ENCODE measurements around the gene SBF1.

SBF1 gene

DNA sequence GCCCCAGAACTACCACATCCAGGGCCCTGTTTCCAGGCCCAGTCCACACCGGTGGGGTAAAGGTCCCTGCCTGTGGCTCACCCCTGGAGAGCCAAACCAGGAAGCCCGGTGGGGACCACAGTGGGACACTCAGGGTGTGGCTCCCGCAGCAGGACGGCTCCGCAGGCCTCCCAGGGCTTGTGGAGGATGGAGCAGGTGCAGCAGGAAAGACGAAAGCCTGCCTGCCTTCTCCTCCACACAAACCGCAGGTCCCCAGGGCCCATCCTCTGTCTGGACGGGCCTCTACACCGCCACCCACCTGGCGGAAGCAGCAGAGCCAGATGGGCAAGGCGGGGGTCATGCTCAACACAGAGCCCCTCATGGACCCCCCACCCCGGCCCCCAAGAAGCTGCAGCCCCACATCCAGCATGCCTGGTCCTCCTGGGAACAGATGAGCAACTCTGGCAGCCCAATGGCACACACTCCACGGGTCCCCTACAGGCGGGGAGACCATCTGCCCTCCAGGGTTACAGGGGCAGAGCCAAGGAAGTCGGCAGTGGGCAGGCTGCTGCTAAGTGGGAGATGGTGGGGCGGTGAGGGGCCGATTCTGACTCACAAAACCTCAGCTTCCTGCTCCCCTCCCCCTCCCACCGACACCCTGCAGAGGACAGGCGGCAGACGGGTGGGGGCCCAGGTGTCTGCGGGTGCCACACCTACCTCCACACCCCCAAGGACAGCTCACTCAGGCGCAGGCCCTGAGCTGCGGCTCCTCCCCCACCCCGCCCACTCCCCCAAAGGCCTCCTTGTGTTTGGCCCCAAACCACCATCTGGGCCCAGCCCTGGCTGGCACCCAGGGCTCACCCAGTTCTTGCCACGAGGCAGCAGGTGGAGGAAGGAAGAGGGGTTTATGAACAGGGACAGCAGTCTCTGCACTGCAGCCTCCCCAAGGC, 5.2 kb downstream of the SBF1 start:
- DNase-seq: no peak

DNA sequence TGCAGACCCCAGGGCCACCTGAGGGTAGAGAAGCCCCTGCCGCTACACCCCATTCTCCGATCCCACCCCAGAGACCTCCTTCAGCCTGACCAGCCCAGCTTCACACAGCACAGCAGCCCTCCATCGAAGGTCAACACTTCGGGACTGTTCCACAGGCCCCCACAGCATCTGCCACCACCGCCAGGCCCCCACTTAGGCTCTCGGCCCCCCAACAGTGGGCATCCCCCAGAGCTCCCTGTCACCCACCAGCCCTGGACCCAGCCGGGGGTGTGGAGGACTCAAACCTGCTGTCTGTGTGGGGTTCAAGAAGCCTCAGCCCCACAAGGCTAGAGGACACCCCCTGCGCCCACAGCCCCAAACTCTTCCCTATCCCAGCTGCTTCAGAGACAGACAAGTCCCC, 6.2 kb downstream of the SBF1 start:
- DNase-seq: no peak

DNA sequence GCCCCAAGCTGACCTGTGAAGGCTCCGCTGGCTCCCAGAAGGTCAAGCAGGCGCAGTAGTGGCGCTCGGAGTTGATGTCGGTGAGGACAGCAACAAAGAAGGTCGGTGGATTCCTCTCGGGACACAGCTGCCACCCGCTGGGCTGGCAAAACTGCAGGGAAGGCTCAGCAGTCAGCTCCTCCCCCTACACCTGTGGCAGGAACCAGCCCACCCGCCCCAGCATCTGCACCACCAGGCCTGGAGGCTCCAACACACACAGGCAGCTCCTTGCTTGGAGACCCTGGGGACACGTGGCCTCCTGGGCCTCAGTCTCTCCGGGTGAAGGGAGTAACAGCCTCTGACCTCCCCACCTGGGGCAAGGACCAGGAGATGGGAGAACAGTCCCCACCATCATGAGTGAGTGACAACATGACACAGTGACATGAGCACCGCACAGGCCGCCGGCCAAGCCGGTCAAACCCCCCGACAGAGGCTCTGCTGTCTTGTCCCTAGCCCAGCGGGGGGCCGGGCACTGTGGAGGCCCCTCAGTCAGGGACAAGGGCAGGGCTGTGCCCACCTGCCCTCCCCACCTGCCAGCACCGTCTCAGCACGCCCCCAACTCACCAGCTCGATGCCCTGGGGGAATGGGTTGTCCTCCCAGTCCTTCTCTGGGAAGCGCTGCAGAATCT, 6.9 kb downstream of the SBF1 start:
- DNase-seq: no peak

DNA sequence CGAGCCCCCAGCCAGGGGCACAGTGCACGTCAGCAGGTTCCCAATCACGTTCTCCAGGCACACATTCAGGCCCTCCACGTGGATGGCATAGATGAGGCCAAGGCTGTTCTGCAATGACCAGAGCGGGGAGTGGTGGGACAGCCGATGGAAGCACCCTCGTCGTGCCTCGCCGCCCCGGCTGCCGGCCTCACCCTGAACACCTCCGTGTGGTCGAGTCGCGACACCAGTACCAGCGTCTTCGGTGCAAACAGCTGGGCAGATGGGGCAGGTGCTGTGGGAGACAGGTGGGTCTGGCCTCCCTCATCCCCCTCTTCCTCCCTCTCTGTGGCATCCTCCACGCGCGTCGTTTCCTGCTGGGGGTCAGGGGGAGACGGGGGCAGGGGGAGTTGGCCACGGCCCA, 7.5 kb downstream of the SBF1 start:
- no peak for DNase-seq

DNA sequence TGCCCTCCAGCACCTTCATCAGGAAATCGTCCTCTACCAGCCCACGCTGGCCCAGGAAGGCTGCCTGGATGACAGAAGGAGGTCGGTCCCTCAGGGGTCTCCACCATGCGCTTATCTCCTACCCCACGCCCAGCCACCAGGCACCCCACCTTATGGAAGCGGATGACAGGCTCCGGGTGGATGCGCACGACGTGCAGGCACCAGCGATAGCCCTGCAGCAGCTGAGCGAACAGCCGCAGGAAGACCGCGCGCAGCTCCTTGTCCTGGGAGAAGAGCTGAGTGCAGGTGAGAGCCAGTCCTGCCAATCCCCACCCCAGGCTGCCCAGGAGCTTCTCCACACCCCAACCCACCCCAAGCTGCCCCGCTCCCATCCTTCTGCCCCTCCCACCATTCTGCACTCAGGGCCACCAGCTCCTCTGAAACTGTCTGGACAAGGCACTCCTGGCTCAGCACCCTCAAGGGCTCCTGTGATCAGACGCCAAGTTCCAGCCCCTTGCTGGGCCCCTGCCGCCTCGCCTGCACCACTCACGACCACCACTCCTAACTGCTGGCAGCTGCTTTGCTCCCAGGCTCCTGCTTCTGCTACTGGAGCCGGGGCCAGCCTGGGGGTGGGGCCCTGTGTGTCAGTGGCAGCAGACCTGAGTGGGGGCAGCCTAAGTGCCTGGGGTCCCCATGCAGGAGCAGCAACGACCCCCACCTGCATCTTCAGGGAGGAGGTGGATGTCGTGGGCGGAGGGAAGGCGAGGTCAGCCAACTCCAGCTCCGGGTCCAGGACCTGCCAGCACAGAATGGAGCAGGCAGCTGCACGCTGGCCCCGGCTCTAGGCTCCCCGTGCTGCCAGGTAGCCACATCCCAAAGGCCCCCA, 9.5 kb downstream of the SBF1 start:
- DNase-seq: no peak

DNA sequence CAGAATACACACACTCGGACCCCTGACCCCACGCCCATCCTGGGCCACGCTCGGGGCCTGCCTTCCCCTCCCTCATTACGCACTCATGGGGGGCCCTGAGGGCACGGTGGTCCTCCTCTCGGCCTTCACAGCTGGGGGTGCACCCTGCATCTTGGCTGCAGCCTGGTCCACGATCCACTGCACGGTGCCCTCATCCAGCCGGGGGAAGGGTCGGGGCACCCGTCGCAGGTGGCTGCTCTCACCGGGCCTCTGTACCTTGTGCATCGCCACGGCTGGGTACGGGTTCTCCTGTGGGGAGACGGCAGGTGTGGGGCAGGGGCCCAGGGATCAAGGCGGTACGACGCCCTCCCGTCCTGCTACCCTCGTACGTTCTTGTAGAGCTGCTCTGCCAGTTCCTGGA, 10.4 kb downstream of the SBF1 start:
- no peak for DNase-seq

DNA sequence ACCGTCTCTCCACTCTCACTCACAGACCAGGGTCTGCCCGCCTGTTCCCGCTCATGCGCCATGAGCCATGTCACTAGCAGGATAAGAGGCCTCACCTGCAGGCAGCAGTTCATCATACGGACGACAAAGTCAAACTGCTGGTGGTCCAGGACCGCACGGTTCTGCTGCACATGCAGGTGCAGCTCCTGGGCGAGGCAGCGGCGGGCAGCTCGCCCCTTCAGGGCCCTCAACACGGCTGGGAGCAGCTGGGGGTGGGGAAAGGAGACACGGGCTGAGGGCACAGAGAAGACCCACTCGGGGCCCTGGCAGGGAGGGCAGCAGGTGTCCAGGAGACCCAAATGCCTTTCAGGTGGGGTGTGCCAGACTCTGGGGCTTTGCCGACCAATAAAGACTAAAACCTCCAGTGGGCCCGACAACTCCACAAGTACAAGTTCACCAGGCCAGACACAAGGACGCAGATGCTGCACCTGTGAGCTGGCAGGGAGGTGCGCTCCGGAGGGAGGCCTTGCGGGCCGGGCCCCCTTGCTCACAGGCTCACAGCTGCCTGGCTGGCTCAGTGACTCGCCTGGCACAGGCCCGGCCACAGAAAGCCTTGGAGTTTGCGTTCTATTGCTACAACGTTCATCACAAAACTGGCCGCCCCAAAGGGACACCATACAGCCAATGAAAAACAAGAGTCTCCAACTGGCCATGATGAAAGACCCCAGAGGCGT, 11.5 kb downstream of the SBF1 start:
- no peak for DNase-seq

DNA sequence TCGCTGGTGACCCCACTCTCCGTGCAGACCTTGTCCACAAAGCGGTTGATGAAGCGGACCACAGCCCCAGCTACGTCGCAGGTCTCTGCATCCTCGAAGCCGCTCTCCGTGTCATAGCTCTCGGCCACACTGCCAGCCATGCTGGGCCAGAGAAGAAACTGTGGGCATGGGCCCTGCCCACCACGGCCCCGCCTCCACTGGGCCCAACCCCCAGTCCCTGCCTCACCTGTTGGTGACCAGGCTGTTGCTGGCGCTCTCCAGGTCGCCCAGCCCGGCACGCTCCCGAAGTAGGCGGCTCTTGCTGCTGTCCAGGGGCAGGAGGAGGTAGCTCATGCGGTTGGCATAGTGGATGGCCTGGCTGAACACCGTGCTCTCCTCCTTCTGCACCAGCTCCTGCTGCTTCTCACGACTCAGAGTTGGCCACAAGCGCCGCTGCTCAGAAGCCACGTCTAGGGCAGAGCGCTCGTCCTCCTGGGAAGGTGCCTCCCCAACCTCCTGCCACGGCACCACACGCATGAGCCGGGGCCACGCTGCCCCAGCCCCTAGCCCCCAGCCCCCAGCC, 12.8 kb downstream of the SBF1 start:
- DNase-seq: no peak

DNA sequence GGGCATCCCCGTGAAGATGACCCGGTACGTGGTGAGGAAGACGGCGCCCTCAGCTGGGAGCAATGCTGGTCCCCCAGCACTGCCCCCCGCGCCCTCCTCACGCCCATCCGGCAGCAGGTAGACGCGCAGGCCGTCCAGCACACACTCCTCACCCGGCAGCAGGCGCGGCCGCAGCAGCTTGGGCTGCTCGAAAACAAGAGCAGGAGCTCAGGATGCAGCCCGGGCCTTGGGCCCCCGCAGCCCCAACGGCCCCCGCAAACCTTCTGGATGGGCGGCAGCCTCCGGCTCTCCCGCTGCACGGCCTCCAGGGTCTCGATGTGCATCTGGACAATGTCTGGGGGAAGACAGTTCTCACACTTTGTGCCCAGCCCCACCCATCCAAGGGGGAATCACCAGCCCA, 13.3 kb downstream of the SBF1 start:
- DNase-seq: no peak

DNA sequence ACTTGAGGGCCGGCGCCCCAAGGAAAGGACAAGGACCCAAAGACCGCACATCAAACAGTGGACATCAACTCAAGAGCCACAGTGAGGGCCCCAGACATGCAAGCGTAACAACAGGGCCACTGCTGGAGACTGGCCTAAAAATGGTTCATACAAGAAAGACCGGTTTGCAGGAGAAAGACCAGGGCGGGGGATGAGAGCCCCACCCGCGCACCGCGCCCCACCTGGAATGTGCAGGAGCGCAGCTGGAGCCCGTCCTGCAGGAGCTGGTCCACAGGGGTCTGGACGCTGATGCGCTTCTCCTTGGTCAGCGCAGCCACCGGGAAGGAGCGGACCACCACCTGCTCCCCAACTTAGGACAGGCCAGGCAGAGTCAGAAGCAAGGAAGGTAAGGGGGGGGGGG, 13.9 kb downstream of the SBF1 start:
- DNase-seq: no peak

DNA sequence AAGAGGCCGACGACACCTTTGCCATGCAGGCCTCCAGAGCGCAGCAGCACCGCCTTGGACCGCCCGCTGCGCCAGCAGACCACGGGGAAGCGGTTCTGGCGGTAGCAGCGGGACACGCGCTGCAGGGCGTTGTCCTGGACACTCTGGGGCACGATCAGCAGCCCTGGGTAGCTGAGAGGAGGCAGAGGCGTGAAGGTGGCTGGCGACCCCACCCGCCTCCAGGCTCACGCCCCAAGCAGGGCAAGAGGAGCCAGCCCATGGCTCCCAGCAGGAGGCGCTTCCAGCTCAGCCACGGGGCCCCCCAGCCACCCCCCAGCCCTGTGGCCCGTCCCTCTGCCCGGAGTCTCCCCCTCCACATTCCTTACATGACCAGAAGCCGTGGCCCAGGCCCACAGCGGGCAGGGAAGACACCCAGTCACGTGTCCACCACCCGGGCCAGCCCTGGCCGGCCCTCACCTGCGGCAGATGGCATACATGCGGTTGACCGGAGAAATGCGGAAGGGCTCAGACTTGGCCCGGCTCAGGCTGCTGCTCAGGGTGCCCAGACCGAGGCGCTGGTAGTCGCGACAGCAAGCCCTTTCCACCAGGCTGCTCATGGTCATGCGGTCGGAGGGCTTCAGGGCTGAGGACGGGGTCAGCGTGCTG, 15.2 kb downstream of the SBF1 start:
- no peak for DNase-seq

DNA sequence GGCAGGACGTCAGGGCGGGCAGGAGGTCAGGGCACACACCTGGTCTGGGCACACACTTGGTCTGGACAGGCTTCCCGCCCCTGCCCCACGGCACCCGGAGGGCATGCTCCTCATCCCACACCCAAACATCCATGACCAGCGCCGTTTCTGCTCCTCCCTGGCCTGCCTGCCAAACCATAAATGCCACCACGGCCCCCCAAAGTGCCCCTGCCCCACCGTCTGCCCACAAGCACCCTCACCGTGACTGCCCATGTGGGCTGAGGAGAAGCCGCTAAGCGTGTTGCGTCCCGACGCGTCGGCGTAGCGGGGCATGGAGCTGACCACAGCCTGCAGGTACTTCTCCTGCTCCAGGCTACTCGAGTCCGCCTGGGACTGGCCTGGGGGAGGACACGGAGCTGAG, 15.8 kb downstream of the SBF1 start:
- no peak for DNase-seq

DNA sequence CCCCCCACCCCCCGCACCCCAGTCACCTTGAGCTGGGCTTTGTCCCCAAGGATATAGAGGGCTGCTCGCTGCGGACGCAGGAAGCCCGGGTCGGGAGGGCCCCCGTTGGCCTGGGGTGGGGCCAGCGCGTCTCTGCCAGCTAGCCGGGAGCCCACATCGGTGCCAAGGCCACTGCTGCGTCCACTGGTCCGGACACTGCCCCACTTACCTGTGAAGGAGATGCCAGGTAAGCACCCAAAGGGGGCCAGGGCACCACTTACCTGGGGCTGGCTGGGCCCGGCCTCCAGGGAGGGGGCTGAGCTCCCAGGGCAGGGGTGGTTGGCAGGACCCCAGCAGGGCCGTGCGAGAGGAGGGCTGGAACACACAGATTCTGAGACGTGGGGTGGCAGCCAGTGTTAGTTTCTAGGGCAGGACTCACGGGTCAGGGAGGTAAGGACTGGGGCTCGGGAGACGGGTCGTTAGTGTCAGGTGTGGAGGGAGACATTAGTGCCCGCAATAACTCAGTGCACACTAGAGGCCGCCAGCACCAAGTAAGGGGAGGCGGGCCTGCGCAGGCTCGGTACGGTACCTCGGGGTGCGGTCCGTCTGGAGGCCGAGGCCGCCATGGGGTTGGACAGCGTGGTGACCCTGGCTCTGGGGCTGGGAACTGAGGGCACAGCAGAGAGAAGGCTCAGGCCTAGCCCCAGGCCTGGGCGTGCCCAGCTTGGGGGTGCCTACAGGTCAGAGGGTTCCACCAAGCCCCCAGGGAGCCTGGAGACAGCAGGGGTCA, 18.2 kb downstream of the SBF1 start:
- DNase-seq: no peak

DNA sequence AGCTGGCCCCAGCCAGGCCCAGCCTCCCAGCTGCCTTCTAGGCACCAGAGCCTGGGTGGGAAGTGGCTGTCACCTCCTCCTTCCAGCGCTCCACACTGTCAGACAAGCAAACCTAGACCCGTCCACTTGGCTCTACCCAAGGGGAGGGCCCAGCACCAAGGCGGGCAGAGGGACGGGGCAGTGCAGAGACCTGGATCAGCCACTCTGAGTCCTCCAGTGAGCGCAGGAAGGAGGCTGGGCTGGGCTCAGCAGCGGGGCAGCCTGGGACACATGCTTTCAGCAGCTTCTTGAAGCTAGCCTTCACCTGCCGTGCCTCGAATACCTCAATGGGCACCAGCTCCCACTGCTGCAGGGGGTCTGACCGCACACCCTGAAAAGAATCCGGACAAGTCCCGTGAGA, 18.8 kb downstream of the SBF1 start:
- DNase-seq: no peak

DNA sequence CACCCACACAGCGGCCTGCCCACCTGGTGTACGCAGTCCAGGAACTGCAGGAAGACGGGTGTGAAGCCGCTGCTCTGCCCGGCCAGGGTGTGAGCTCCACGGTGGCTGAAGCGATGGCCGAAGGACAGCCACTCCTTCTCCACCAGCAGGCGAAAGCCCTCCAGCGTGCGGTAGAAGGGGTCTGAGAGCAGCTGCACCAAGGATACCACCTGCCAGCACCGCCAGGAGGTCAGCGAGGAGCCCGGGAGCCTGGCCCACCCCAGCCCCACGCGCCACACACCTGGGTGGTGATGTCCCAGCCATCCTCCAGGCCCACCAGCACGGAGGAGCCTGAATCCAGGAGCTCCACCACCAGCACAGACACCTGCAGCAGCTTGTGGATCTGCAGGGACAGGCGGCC, 19.6 kb downstream of the SBF1 start:
- DNase-seq: no peak

DNA sequence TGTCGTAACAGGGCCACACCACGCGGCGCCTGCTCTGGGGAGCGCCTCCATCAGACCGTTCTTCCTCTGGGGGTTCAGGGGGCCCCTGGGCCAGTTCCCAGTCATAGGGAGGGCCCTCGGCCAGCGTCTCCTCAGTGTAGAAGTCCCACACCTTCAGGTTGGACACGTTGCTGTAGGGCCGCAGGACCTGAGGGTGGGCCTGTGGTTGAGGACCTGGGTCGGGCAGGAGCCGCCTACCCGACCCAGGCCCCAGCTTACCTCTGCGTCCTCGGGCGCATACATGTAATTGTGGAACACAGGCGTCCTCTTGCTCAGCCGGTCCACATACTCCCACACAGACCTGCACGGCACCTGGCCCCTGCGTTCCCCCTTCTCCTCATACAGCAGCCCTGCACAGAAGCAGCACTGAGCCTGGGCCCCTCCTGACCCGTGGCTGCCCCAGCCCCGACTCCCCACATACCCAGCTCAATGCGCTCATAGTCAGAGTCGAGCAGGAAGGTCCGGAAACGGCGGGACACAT, 20.2 kb downstream of the SBF1 start:
- no peak for DNase-seq

DNA sequence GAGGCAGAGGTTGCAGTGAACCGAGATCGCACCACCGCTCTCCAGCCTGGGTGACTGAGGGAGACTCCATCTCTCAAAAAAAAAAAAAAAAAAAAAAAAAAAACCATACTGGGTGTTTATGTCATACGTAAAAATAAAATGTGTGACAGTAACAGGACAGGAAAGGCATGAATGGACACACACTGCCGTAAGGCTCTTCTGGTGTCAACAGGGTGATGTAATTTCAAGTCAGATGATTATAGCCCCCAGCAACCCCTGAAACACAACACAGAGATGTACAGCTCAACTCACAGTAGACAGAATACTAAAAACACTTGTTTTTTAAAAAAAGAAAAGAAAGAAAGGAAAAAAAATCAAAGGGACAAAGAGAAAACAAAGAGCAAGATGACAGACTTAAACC, 22.2 kb downstream of the SBF1 start:
- no peak for DNase-seq

DNA sequence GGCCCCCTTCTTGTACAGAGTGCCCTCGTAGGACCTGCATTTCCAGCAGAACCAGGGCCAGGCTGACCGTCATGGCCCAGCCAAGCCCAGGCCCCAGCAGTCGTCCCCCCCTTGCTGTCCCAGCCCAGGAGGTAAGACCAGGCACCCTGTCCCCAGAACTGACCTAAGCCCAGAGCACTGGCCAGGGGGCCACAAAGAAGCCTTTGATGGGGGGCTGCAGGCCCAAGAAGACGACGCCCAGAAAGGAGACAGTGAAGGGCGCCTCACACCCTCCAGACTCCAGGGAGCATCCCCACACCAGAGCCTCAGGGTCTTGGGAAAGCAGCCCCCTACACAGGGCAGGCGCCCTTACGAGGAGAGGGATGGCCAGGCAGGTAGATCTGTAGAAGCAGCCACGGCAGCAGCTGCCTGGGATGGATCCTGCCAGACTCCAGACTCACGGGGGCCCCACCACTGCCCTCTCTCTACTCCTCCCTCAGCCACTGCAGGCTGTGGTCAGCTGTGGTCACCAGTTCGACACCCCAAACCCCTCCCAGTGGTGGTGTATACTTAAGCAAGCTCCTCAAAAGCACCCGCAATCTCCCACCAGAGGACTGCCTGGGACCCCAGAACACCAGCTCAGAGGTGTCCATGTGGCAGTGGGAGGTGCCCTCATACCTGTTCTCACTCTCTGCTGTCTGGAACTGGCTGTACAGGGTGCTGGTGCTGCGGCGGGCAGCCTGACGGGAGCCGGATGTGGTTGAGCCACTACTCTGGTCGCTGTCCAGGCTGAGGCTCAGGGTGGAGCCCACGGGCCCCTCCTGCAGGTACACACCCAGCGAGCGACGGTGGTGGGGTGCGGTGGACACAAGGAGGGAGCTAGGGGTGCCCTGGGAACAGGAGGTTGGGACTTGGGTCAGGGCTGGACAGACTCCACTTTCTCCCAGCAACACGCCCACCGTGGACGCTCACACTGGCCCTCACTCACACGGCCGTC, 27.0 kb downstream of the SBF1 start:
- DNase-seq: no peak
